K562 (cell line): Measurements from ENCODE around the gene ARHGAP26. TPM values are rescaled to one million over a fixed set of nuclear protein-coding genes. Genes with fewer than 3 reads are reported as not detected.

Experiments
- ATAC-seq: fragments of 200-7000 bp; cut with Tn5 transposase; 3 replicates; pipeline ENCODE4 v1.9.1; 2020; ENCODE audit warnings: moderate library complexity
- BruUV-seq: library from RNA; stranded (reverse); fragments of 400-500 nt; replicated peaks from 2 replicates; lab custom pipeline; 2021; lab: Mats Ljungman, UMichigan
- CTCF ChIA-PET: fragments of 300-600 bp; formaldehyde crosslinking; extraction: SDS; loops from one replicate; lab custom pipeline; 2021; ENCODE audit warnings: low intra/inter-chr PET ratio; lab: Yijun Ruan, JAX
- POLR2A ChIA-PET: fragments of 300-600, 350-650 bp; sonication (Branson Sonifier 250); formaldehyde crosslinking; extraction: SDS; loops from one replicate; lab custom pipeline; 2021; ENCODE audit warnings: antibody characterized with exemption, inconsistent platforms; lab: Yijun Ruan, JAX
- DNase-seq, 4 experiments: peaks; one replicate each; pipeline versions ENCODE4 v3.0.0 to v3.0.0-alpha.2; 2011 to 2018; ENCODE audit warnings: low spot score in 3 of 4, mixed read lengths in 3 of 4; ENCODE audit errors: extremely low read depth in 1 of 4
- FAIRE-seq: peaks from 2 replicates; lab custom pipeline; 2011; peaks lifted over from hg19 to GRCh38; lab: Jason Lieb, UNC
- H2AFZ ChIP-seq: 2 replicates; pipeline ENCODE4 v1.6.0; 2011; ENCODE audit warnings: low read depth, low read length, control low read depth, inconsistent platforms
- H3K27ac ChIP-seq: fragments of 200-600 bp; 3 replicates; pipeline ENCODE4 v1.8.0; 2011; ENCODE audit warnings: low read depth, mild to moderate bottlenecking, control low read depth, inconsistent platforms, low read length, moderate library complexity, mixed read lengths; ENCODE audit errors: extremely low read depth
- H3K27me3 ChIP-seq, 2 experiments: fragments of 300-600 bp in 1 of 2; 2 replicates in 1 of 2; 3 replicates in 1 of 2; pipeline versions ENCODE4 v1.6.0 to v1.8.0; 2011; ENCODE audit warnings: inconsistent platforms in 2 of 2, low read length in 2 of 2, mild to moderate bottlenecking in 1 of 2, mixed read lengths in 1 of 2, moderate library complexity in 1 of 2; ENCODE audit not compliant: control insufficient read depth in 2 of 2, insufficient read depth in 2 of 2
- H3K36me3 ChIP-seq: fragments of 300-600 bp; 3 replicates; pipeline ENCODE4 v1.8.0; 2011; ENCODE audit warnings: mild to moderate bottlenecking, low read length, inconsistent platforms; ENCODE audit not compliant: control insufficient read depth, insufficient read depth
- H3K4me1 ChIP-seq, 2 experiments: fragments of 200-600 bp in 1 of 2; replicated peaks in 1 of 2; 2 replicates in 1 of 2; 3 replicates in 1 of 2; pipeline versions ENCODE4 v1.5.1 to v1.8.0; 2011; ENCODE audit warnings: inconsistent platforms in 2 of 2, low read length in 2 of 2, mild to moderate bottlenecking in 1 of 2, mixed read lengths in 1 of 2, moderate library complexity in 1 of 2; ENCODE audit not compliant: control insufficient read depth in 2 of 2, insufficient read depth in 2 of 2
- H3K4me2 ChIP-seq: 2 replicates; pipeline ENCODE4 v1.6.1; 2011; ENCODE audit warnings: low read length, control low read depth, inconsistent platforms, mixed read lengths; ENCODE audit not compliant: insufficient read depth
- H3K4me3 ChIP-seq: fragments of 200-600 bp; sonication (generic), shearing (Covaris generic); 2 replicates; pipeline ENCODE4 v1.5.1; 2016; ENCODE audit warnings: control low read depth, inconsistent platforms
- H3K79me2 ChIP-seq: fragments of 200-600 bp; 3 replicates; pipeline ENCODE4 v1.8.0; 2011; ENCODE audit warnings: low read length, inconsistent platforms; ENCODE audit not compliant: control insufficient read depth, insufficient read depth
- H3K9ac ChIP-seq, 2 experiments: 2 replicates each; pipeline versions ENCODE4 v1.6.0 to v1.6.1; 2011; ENCODE audit warnings: low read depth in 2 of 2, low read length in 2 of 2, control low read depth in 1 of 2, inconsistent platforms in 1 of 2, mild to moderate bottlenecking in 1 of 2, mixed read lengths in 1 of 2; ENCODE audit not compliant: insufficient read depth in 1 of 2
- H3K9me1 ChIP-seq: one replicate; pipeline ENCODE4 v1.6.0; 2011; ENCODE audit warnings: inconsistent platforms, mild to moderate bottlenecking, low read length, moderate library complexity; ENCODE audit not compliant: control insufficient read depth, insufficient read depth
- H3K9me3 ChIP-seq: replicated peaks from 2 replicates; pipeline ENCODE4 v1.5.1; 2011; ENCODE audit warnings: low read depth, low read length, inconsistent platforms; ENCODE audit not compliant: control insufficient read depth, insufficient read depth
- H4K20me1 ChIP-seq: replicated peaks from 2 replicates; pipeline ENCODE4 v1.6.1; 2011; ENCODE audit warnings: low read length, inconsistent platforms, mixed read lengths; ENCODE audit not compliant: control insufficient read depth, insufficient read depth
- BCOR ChIP-seq: fragments of 450-650 bp; IDR thresholded peaks from 2 replicates; pipeline ENCODE4 v1.6.1; 2016
- ESRRA ChIP-seq: fragments of 450-650 bp; IDR thresholded peaks from 2 replicates; pipeline ENCODE4 v1.6.1; 2014; ENCODE audit warnings: low read depth, mild to moderate bottlenecking, moderate library complexity, borderline replicate concordance
- GTF2A2 ChIP-seq: IDR thresholded peaks from 2 replicates; pipeline ENCODE4 v1.6.1; 2016; ENCODE audit warnings: mild to moderate bottlenecking, missing genetic modification characterization, missing compliant biosample characterization
- HIVEP1 ChIP-seq: fragments of 250-450 bp; sonication (Bioruptor Pico); IDR thresholded peaks from 2 replicates; pipeline ENCODE4 v1.4.0; 2020; ENCODE audit warnings: mild to moderate bottlenecking
- KLF16 ChIP-seq: IDR thresholded peaks from 2 replicates; pipeline ENCODE4 v1.6.1; 2016; ENCODE audit warnings: antibody characterized with exemption
- LARP7 ChIP-seq: fragments of 450-650 bp; IDR thresholded peaks from 2 replicates; pipeline ENCODE4 v1.6.1; 2016
- MXI1 ChIP-seq: IDR thresholded peaks from 2 replicates; pipeline ENCODE4 v1.6.1; 2011; ENCODE audit warnings: low read depth, mild to moderate bottlenecking, improper control_type of control experiment, low read length
- NCOA1 ChIP-seq: fragments of 450-650 bp; IDR thresholded peaks from 2 replicates; pipeline ENCODE4 v1.6.1; 2016; ENCODE audit warnings: low read depth
- POLR2A ChIP-seq: fragments of 450-650 bp; conservative IDR thresholded peaks from 2 replicates; pipeline ENCODE4 v1.6.1; 2016
- SMARCA4 ChIP-seq: fragments of 450-650 bp; IDR thresholded peaks from 2 replicates; pipeline ENCODE4 v1.6.1; 2016
- SMARCB1 ChIP-seq: IDR thresholded peaks from 2 replicates; pipeline ENCODE4 v1.6.1; 2011; ENCODE audit warnings: improper control_type of control experiment, low read depth; ENCODE audit not compliant: insufficient read length
- TCF7 ChIP-seq: sonication (generic); IDR thresholded peaks from 2 replicates; pipeline ENCODE4 v1.6.1; 2016; ENCODE audit warnings: antibody characterized with exemption, borderline replicate concordance
- ZFPM2 ChIP-seq: fragments of 250-450 bp; sonication (Bioruptor Pico); IDR thresholded peaks from 2 replicates; pipeline ENCODE4 v1.5.1; 2022; ENCODE audit warnings: mild to moderate bottlenecking
- ZNF133 ChIP-seq: fragments of 250-450 bp; sonication (Bioruptor Pico); IDR thresholded peaks from 2 replicates; pipeline ENCODE4 v1.4.0; 2020; ENCODE audit warnings: mild to moderate bottlenecking
- ZNF23 ChIP-seq: fragments of 250-450 bp; sonication (Bioruptor Pico); IDR thresholded peaks from 2 replicates; pipeline ENCODE4 v1.4.0; 2020; ENCODE audit warnings: mild to moderate bottlenecking
- ZNF311 ChIP-seq: fragments of 250-450 bp; sonication (Bioruptor Pico); IDR thresholded peaks from 2 replicates; pipeline ENCODE4 v1.4.0; 2020; ENCODE audit warnings: mild to moderate bottlenecking, moderate library complexity
- ZNF780A ChIP-seq: fragments of 250-450 bp; sonication (Bioruptor Pico); IDR thresholded peaks from 2 replicates; pipeline ENCODE4 v1.5.0; 2021; ENCODE audit warnings: mild to moderate bottlenecking
- WGBS: fragments of 100-300 bp; shearing (Covaris generic); methylation state at CpG from one replicate; pipeline ENCODE4 v1.1.6; 2016; ENCODE audit warnings: low coverage, mixed read lengths; ENCODE audit not compliant: insufficient coverage; ENCODE audit errors: missing lambda C conversion rate; 5-methylcytosine and 5-hydroxymethylcytosine counted together
- in situ Hi-C: fragments of 300-500 bp; cut with MboI; formaldehyde crosslinking; loops from 4 replicates; pipeline ENCODE4 v1.15.0; 2018; ENCODE audit warnings: inconsistent platforms, mixed read lengths
- intact Hi-C: fragments of 100-400 bp; cut with micrococcal nuclease; formaldehyde crosslinking; loops from 2 replicates; pipeline ENCODE4 v1.14.2; 2022
- polyA plus RNA-seq, 8 experiments: library from polyadenylated mRNA; depleted of rRNA in 4 of 8; stranded (reverse) in 5 of 8; unstranded in 3 of 8; fragments of >200 nt; fragmentation: Nextera tagmentation in 2 of 8; fragmentation: Illumina TruSeq in 1 of 8; extraction: Ambion mirVana in 2 of 8; extraction: Trizol in 1 of 8; gene quantifications; 2 replicates each; pipeline versions ENCODE4 v1.2.1 to v1.2.3, GENCODE V29; 2011 to 2014; ENCODE audit warnings: inconsistent platforms in 1 of 8, missing spikeins in 1 of 8
- total RNA-seq, 7 experiments: library from RNA; depleted of rRNA in 6 of 7; stranded (reverse); fragments of >200 nt in 6 of 7; fragmentation: Illumina TruSeq in 2 of 7; extraction: Trizol in 2 of 7; gene quantifications; 2 replicates each; pipeline versions ENCODE4 v1.2.1 to v1.2.3, GENCODE V29; 2011 to 2021; ENCODE audit warnings: low replicate concordance in 1 of 7

Gene ARHGAP26
- total and polyA plus RNA-seq, 9 of the 15 experiments (the other 6 are each of a cell fraction or from before 2014, with no cell fraction given) = 0.13 to 1.1 (median 0.55) TPM

- BruUV-seq = no TSS peak
- TF ChIP-seq MXI1 (no peak), POLR2A (no peak), ZNF23 (no peak), ZFPM2 (CRISPR knock-in tag) (no peak), BCOR (no peak)
- H3K79me2 ChIP-seq = no peaks in the 10 kb centered on the region
- H3K4me1 ChIP-seq = no peaks in the 10 kb centered on the region
- no peak overlapping the region for H2AFZ ChIP-seq
- H3K9me1 ChIP-seq = no peaks in the 10 kb centered on the region
- intact Hi-C loops (no loop called here), in situ Hi-C loops (no loop called here)
- H3K27me3 ChIP-seq = peaks cover 0 to 17% of the 10 kb centered on the region in 2 experiments; a peak in 1 of 5 replicates
- 0% methylated on average over 7 of the region's 7 CpGs for WGBS
- ChIA-PET POLR2A (interaction anchor here (1.3 to 1.5 kb wide), 2 partner anchors 10 to 12 kb away, joined by 3 to 4 read pairs; no protein-coding TSS in a partner anchor), CTCF (no interaction called here)
- no peak overlapping the region for H3K27ac ChIP-seq
- FAIRE-seq = no peak
- DNase-seq = no peak
- no peak overlapping the region for H3K4me3 ChIP-seq
- no peak overlapping the region for H3K4me2 ChIP-seq
- ATAC-seq = no peak
- no peaks in the 10 kb centered on the region for H3K9me3 ChIP-seq
- H4K20me1 ChIP-seq = 0 out of 2 replicates have a peak, but pooled peaks cover 4% of the 10 kb centered on the region
- no peaks in the 10 kb centered on the region for H3K36me3 ChIP-seq
- H3K9ac ChIP-seq = no peak overlapping the region
Observed at GRCh38 chr5:142736247-142736632, 33.9 kb upstream of the ARHGAP26 start.

- no peak overlapping the region for H3K9ac ChIP-seq
- no peaks in the 10 kb centered on the region for H3K79me2 ChIP-seq
- intact Hi-C loops (no loop called here), in situ Hi-C loops (no loop called here)
- H3K9me3 ChIP-seq = no peaks in the 10 kb centered on the region
- POLR2A ChIA-PET = interaction anchor here (0.5 to 1.5 kb wide), 4 partner anchors 10 to 476 kb away, joined by 3 to 4 read pairs (median 3); no protein-coding TSS in a partner anchor
- BruUV-seq = no TSS peak
- DNase-seq (no peak), FAIRE-seq (no peak), ATAC-seq (no peak)
- H3K9me1 ChIP-seq = no peaks in the 10 kb centered on the region
- no peak overlapping the region for H3K27ac ChIP-seq
- 0% methylated on average over 5 of the region's 5 CpGs for WGBS
- CTCF ChIA-PET = no interaction called here
- H3K4me3 ChIP-seq = no peak overlapping the region
- H4K20me1 ChIP-seq = 0 out of 2 replicates have a peak, but pooled peaks cover 4% of the 10 kb centered on the region
- no peaks in the 10 kb centered on the region for H3K36me3 ChIP-seq
- no peak overlapping the region for H2AFZ ChIP-seq
- no peaks in the 10 kb centered on the region for H3K4me1 ChIP-seq
- peaks cover 0 to 18% of the 10 kb centered on the region in 2 experiments; a peak in 1 of 5 replicates for H3K27me3 ChIP-seq
- no peak overlapping the region for H3K4me2 ChIP-seq
- TF ChIP-seq SMARCA4 = no peak
- TF ChIP-seq NCOA1 = no peak
- TF ChIP-seq HIVEP1 = no peak
- no peak for TF ChIP-seq ZNF311 (CRISPR knock-in tag)
- no peak for TF ChIP-seq GTF2A2 (tag)
- no peak for TF ChIP-seq SMARCB1
- no peak for TF ChIP-seq ZNF780A (CRISPR knock-in tag)
- TF ChIP-seq ESRRA = no peak
- no peak for TF ChIP-seq KLF16
- TF ChIP-seq ZNF133 = no peak
- no peak for TF ChIP-seq TCF7
- no peak for TF ChIP-seq LARP7
Observed at GRCh38 chr5:142737179-142737578, 33.0 kb upstream of the ARHGAP26 start.
